HEK293 (cell line): ENCODE data around the gene NEURL1.

ENCODE experiments used
- CTCF ChIA-PET: fragments of 350-600 bp; formaldehyde crosslinking; extraction: SDS; loops from one replicate; lab custom pipeline; 2021; ENCODE audit warnings: antibody characterized with exemption; lab: Yijun Ruan, JAX
- POLR2A ChIA-PET: fragments of 300-600 bp; formaldehyde crosslinking; extraction: SDS; loops from one replicate; lab custom pipeline; 2020; ENCODE audit warnings: antibody characterized with exemption, inconsistent platforms; lab: Yijun Ruan, JAX
- H3K27ac ChIP-seq: fragments of 200-500 bp; sonication (Bioruptor generic); 2 replicates; pipeline ENCODE4 v1.5.1; 2014; ENCODE audit warnings: low read depth, low read length, control low read depth, inconsistent platforms; ENCODE audit errors: extremely low read depth
- H3K36me3 ChIP-seq, 2 experiments: fragments of 200-500 bp in 1 of 2; sonication (Bioruptor generic) in 1 of 2; 1 replicate in 1 of 2; 2 replicates in 1 of 2; pipeline ENCODE4 v1.5.1; 2014 to 2017; ENCODE audit warnings: inconsistent platforms in 2 of 2, low read length in 2 of 2; ENCODE audit not compliant: control insufficient read depth in 2 of 2, insufficient read depth in 1 of 2
- H3K4me1 ChIP-seq: fragments of 200-500 bp; sonication (Bioruptor generic); 2 replicates; pipeline ENCODE4 v1.5.1; 2014; ENCODE audit warnings: mild to moderate bottlenecking, low read length, inconsistent platforms; ENCODE audit not compliant: control insufficient read depth, insufficient read depth
- H3K4me3 ChIP-seq: 2 replicates; pipeline ENCODE4 v1.5.1; 2011; ENCODE audit warnings: low read depth, mild to moderate bottlenecking, control low read depth, low read length, moderate library complexity
- H3K9me3 ChIP-seq: fragments of 200-500 bp; sonication (Bioruptor generic); 2 replicates; pipeline ENCODE4 v1.5.1; 2014; ENCODE audit warnings: low read depth, low read length, inconsistent platforms; ENCODE audit not compliant: control insufficient read depth, insufficient read depth
- FEZF1 ChIP-seq: fragments of 450-650 bp; formaldehyde crosslinking; IDR thresholded peaks from 2 replicates; pipeline ENCODE4 v1.5.1; 2016; ENCODE audit warnings: missing biosample characterization, missing genetic modification characterization
- GLIS2 ChIP-seq: fragments of 450-650 bp; formaldehyde crosslinking; IDR thresholded peaks from 2 replicates; pipeline ENCODE4 v1.5.1; 2016; ENCODE audit warnings: missing biosample characterization, missing genetic modification characterization
- KLF17 ChIP-seq: fragments of 450-650 bp; formaldehyde crosslinking; IDR thresholded peaks from 2 replicates; pipeline ENCODE4 v1.5.1; 2016; ENCODE audit warnings: missing biosample characterization, missing genetic modification characterization
- PRDM10 ChIP-seq: fragments of 450-650 bp; formaldehyde crosslinking; IDR thresholded peaks from 2 replicates; pipeline ENCODE4 v1.5.1; 2016; ENCODE audit warnings: missing biosample characterization, missing genetic modification characterization
- SP7 ChIP-seq: fragments of 450-650 bp; formaldehyde crosslinking; IDR thresholded peaks from 2 replicates; pipeline ENCODE4 v1.5.1; 2016; ENCODE audit warnings: missing biosample characterization, missing genetic modification characterization
- ZBTB10 ChIP-seq: fragments of 450-650 bp; formaldehyde crosslinking; IDR thresholded peaks from 2 replicates; pipeline ENCODE4 v1.5.1; 2016; ENCODE audit warnings: missing biosample characterization, missing genetic modification characterization
- ZBTB7A ChIP-seq: fragments of 450-650 bp; formaldehyde crosslinking; IDR thresholded peaks from 2 replicates; pipeline ENCODE4 v1.5.1; 2016; ENCODE audit warnings: low read depth, missing biosample characterization, missing genetic modification characterization
- ZFP3 ChIP-seq: fragments of 450-650 bp; formaldehyde crosslinking; IDR thresholded peaks from 2 replicates; pipeline ENCODE4 v1.5.1; 2016; ENCODE audit warnings: low read depth, missing biosample characterization, missing genetic modification characterization
- ZFP69B ChIP-seq: fragments of 450-650 bp; formaldehyde crosslinking; IDR thresholded peaks from 2 replicates; pipeline ENCODE4 v1.5.1; 2016; ENCODE audit warnings: missing biosample characterization, missing genetic modification characterization
- ZIC2 ChIP-seq: fragments of 450-650 bp; formaldehyde crosslinking; IDR thresholded peaks from 2 replicates; pipeline ENCODE4 v1.5.1; 2016; ENCODE audit warnings: missing biosample characterization, missing genetic modification characterization
- ZNF155 ChIP-seq: fragments of 450-650 bp; formaldehyde crosslinking; IDR thresholded peaks from 2 replicates; pipeline ENCODE4 v1.5.1; 2016; ENCODE audit warnings: missing biosample characterization, missing genetic modification characterization
- ZNF174 ChIP-seq: fragments of 450-650 bp; formaldehyde crosslinking; IDR thresholded peaks from 2 replicates; pipeline ENCODE4 v1.5.0; 2017; ENCODE audit warnings: missing biosample characterization, mild to moderate bottlenecking, missing genetic modification characterization
- ZNF19 ChIP-seq: fragments of 450-650 bp; formaldehyde crosslinking; IDR thresholded peaks from 2 replicates; pipeline ENCODE4; 2016; ENCODE audit warnings: missing biosample characterization, missing genetic modification characterization, low read depth
- ZNF221 ChIP-seq: fragments of 450-650 bp; formaldehyde crosslinking; IDR thresholded peaks from 2 replicates; pipeline ENCODE4 v1.5.1; 2017; ENCODE audit warnings: missing biosample characterization, missing genetic modification characterization, borderline replicate concordance
- ZNF23 ChIP-seq: fragments of 450-650 bp; formaldehyde crosslinking; IDR thresholded peaks from 2 replicates; pipeline ENCODE4 v1.5.1; 2016; ENCODE audit warnings: missing biosample characterization, missing genetic modification characterization, borderline replicate concordance
- ZNF404 ChIP-seq: fragments of 450-650 bp; formaldehyde crosslinking; IDR thresholded peaks from 2 replicates; pipeline ENCODE4 v1.5.1; 2017; ENCODE audit warnings: missing biosample characterization, missing genetic modification characterization
- ZNF510 ChIP-seq: fragments of 450-650 bp; formaldehyde crosslinking; IDR thresholded peaks from 2 replicates; pipeline ENCODE4 v1.5.1; 2018; ENCODE audit warnings: mild to moderate bottlenecking, missing genetic modification characterization, missing biosample characterization; ENCODE audit not compliant: insufficient replicate concordance
- ZNF521 ChIP-seq: fragments of 450-650 bp; formaldehyde crosslinking; IDR thresholded peaks from 2 replicates; pipeline ENCODE4 v1.5.1; 2017; ENCODE audit warnings: missing biosample characterization, mild to moderate bottlenecking, missing genetic modification characterization
- ZNF561 ChIP-seq: fragments of 450-650 bp; IDR thresholded peaks from 2 replicates; pipeline ENCODE4 v1.5.1; 2018; ENCODE audit warnings: missing biosample characterization, missing genetic modification characterization, borderline replicate concordance
- ZNF580 ChIP-seq: fragments of 450-650 bp; formaldehyde crosslinking; IDR thresholded peaks from 2 replicates; pipeline ENCODE4 v1.5.1; 2016; ENCODE audit warnings: missing biosample characterization, missing genetic modification characterization
- ZNF621 ChIP-seq: fragments of 450-650 bp; formaldehyde crosslinking; IDR thresholded peaks from 2 replicates; pipeline ENCODE4 v1.5.1; 2017; ENCODE audit warnings: missing biosample characterization, missing genetic modification characterization
- ZNF692 ChIP-seq: fragments of 450-650 bp; formaldehyde crosslinking; IDR thresholded peaks from 2 replicates; pipeline ENCODE4 v1.5.1; 2016; ENCODE audit warnings: missing biosample characterization, missing genetic modification characterization
- ZNF701 ChIP-seq: fragments of 450-650 bp; formaldehyde crosslinking; IDR thresholded peaks from 2 replicates; pipeline ENCODE4 v1.5.1; 2016; ENCODE audit warnings: missing biosample characterization, missing genetic modification characterization
- ZNF837 ChIP-seq: fragments of 450-650 bp; formaldehyde crosslinking; IDR thresholded peaks from 2 replicates; pipeline ENCODE4 v1.5.1; 2016; ENCODE audit warnings: missing biosample characterization, missing genetic modification characterization

The NEURL1 gene

GRCh38 chr10:103476046-103476768, 17.3 kb upstream of the NEURL1 start (continued):
- TF ChIP-seq GLIS2 (tag by site-specific recombination) (peak; percentile 24; the same call in 1 of the 2 replicates), ZNF19 (tag by site-specific recombination) (no peak), ZNF221 (no peak), ZNF23 (no peak), ZNF561 (tag by site-specific recombination) (no peak), ZIC2 (tag by site-specific recombination) (peak; percentile 45), ZNF404 (tag by site-specific recombination) (no peak), PRDM10 (tag by site-specific recombination) (0 out of 2 replicates have a peak, but pooled peaks have one; percentile 19), ZNF174 (no peak), ZNF155 (tag by site-specific recombination) (no peak), ZBTB10 (tag by site-specific recombination) (no peak)

GRCh38 chr10:103478671-103479070, 14.8 kb upstream of the NEURL1 start:
- TF ChIP-seq ZNF580 (tag by site-specific recombination): no peak
- no peak for TF ChIP-seq ZNF521 (tag by site-specific recombination)
- no peaks in the 10 kb centered on the region for H3K4me1 ChIP-seq
- H3K36me3 ChIP-seq: no peaks in the 10 kb centered on the region
- no peak overlapping the region for H3K27ac ChIP-seq
- ChIA-PET POLR2A (no interaction called here), CTCF (interaction anchor here (0.6 to 4.1 kb wide), 4 partner anchors 7 to 86 kb away, joined by 3 to 26 read pairs (median 3); no protein-coding TSS in a partner anchor)
- no peak overlapping the region for H3K4me3 ChIP-seq
- no peaks in the 10 kb centered on the region for H3K9me3 ChIP-seq

GRCh38 chr10:103479135-103479534, 14.4 kb upstream of the NEURL1 start, which contains the start of gene CALHM3:
Gene CALHM3 (minus strand): TSS chr10:103479240. CDS start chr10:103479032, 208 bp downstream.
- Histone ChIP-seq H3K9me3 (no peaks in the 10 kb centered on the region), H3K4me3 (no peak within 1 kb of the TSS), H3K4me1 (no peaks in the 10 kb centered on the region), H3K36me3 (no peaks in the 10 kb centered on the region), H3K27ac (no peak within 1 kb of the TSS)
- ChIA-PET POLR2A (no interaction called here), CTCF (interaction anchor here (0.6 to 1.2 kb wide), 4 partner anchors 10 to 746 kb away, joined by 3 to 6 read pairs (median 3); no protein-coding TSS in a partner anchor)
- no peak for TF ChIP-seq ZNF621 (tag by site-specific recombination)
- no peak for TF ChIP-seq ZNF837 (tag by site-specific recombination)
- TF ChIP-seq ZFP69B (tag by site-specific recombination): peak; percentile 72
- no peak for TF ChIP-seq ZNF510
- TF ChIP-seq ZNF701 (tag by site-specific recombination): no peak
- TF ChIP-seq ZBTB7A (tag by site-specific recombination): no peak
- TF ChIP-seq KLF17 (tag by site-specific recombination): peak; percentile 72; the same call in 1 of the 2 replicates
- TF ChIP-seq ZFP3 (tag by site-specific recombination): no peak
- TF ChIP-seq SP7: no peak
- peak; percentile 59; the same call in 1 of the 2 replicates for TF ChIP-seq ZNF692 (tag by site-specific recombination)
- TF ChIP-seq FEZF1 (tag by site-specific recombination): no peak
